Central memory CD8-positive, alpha-beta T cell (primary cell): ENCODE measurements around the gene OR2A2.

ENCODE experiments used
- ATAC-seq: fragments of 150-1000 bp; cut with Tn5 transposase; replicated peaks from 2 replicates; pipeline ENCODE4 v1.10.0; 2022; ENCODE audit warnings: mild to moderate bottlenecking, moderate FRiP score, moderate number of reproducible peaks; ENCODE audit not compliant: poor library complexity, severe bottlenecking; ENCODE audit errors: extremely low read depth
- DNase-seq, 2 donors: peaks; one replicate each; pipeline ENCODE4 v3.0.0; 2021; ENCODE audit warnings: low spot score in 2 of 2
- H3K27ac Mint-ChIP-seq: one replicate; pipeline ENCODE4 v1.8.0; 2022; ENCODE audit warnings: low read depth, mild to moderate bottlenecking, moderate library complexity, mixed read lengths
- H3K27me3 Mint-ChIP-seq: one replicate; pipeline ENCODE4 v1.8.0; 2022; ENCODE audit warnings: mixed read lengths
- H3K36me3 Mint-ChIP-seq: one replicate; pipeline ENCODE4 v1.8.0; 2022; ENCODE audit warnings: mild to moderate bottlenecking, moderate library complexity, mixed read lengths; ENCODE audit not compliant: insufficient read depth
- H3K4me1 Mint-ChIP-seq: one replicate; pipeline ENCODE4 v1.8.0; 2022; ENCODE audit warnings: mixed read lengths
- H3K4me3 Mint-ChIP-seq: one replicate; pipeline ENCODE4 v1.8.0; 2022; ENCODE audit warnings: mild to moderate bottlenecking, moderate library complexity, mixed read lengths
- H3K9me3 Mint-ChIP-seq: one replicate; pipeline ENCODE4 v1.8.0; 2022; ENCODE audit warnings: mixed read lengths

OR2A2 gene

GRCh38 chr7:144148224-144148827 lies 38.9 kb downstream of the OR2A2 start:
- Mint-ChIP-seq H3K27me3 (peaks cover 39% of the 10 kb centered on the region), H3K4me1 (no peaks in the 10 kb centered on the region), H3K4me3 (no peak overlapping the region), H3K27ac (no peak overlapping the region), H3K9me3 (peaks cover 31% of the 10 kb centered on the region), H3K36me3 (peaks cover 2% of the 10 kb centered on the region)
- ATAC-seq (no peak), DNase-seq (no peak)

- no peaks in the 10 kb centered on the region for H3K36me3 Mint-ChIP-seq
Observed at GRCh38 chr7:144158861-144159260, 49.5 kb downstream of the OR2A2 start.

More at GRCh38 chr7:144158861-144159260, 49.5 kb downstream of the OR2A2 start:
- no peak for DNase-seq
- no peaks in the 10 kb centered on the region for H3K9me3 Mint-ChIP-seq
- H3K4me1 Mint-ChIP-seq = no peaks in the 10 kb centered on the region
- H3K27ac Mint-ChIP-seq = no peak overlapping the region
- no peak for ATAC-seq
- no peak overlapping the region for H3K4me3 Mint-ChIP-seq
- peaks cover 54% of the 10 kb centered on the region for H3K27me3 Mint-ChIP-seq
